ENCODE measurements around the gene CYB5R3.

DNA sequence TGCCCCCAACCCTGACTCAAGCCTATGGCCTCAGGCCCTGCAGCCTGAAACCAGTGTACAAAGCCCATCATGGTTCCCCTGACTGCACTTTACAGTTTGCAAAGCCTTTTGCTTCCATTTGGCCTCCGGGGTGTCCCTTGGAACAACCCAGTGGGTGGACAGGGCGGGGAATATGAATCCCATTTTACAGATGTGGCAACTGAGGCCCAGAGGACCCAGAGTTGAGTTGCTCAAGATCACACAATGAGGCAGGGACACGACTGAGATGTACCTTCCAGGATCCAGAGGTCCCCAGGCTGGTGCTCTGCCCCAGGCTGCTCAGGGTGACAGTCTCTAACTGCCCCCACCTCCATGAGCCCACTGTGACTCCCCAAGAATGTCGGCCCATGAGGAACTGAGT, 29.1 kb downstream of the CYB5R3 start:
- TF ChIP-seq, protein P1, sequence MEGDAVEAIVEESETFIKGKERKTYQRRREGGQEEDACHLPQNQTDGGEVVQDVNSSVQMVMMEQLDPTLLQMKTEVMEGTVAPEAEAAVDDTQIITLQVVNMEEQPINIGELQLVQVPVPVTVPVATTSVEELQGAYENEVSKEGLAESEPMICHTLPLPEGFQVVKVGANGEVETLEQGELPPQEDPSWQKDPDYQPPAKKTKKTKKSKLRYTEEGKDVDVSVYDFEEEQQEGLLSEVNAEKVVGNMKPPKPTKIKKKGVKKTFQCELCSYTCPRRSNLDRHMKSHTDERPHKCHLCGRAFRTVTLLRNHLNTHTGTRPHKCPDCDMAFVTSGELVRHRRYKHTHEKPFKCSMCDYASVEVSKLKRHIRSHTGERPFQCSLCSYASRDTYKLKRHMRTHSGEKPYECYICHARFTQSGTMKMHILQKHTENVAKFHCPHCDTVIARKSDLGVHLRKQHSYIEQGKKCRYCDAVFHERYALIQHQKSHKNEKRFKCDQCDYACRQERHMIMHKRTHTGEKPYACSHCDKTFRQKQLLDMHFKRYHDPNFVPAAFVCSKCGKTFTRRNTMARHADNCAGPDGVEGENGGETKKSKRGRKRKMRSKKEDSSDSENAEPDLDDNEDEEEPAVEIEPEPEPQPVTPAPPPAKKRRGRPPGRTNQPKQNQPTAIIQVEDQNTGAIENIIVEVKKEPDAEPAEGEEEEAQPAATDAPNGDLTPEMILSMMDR (IDR thresholded peaks at IDR 0.05): no peak
- TF ChIP-seq POLR2A (IDR thresholded peaks at IDR 0.05): no peak
